HEK293 (cell line): ENCODE results near the gene SLC35B3.

Experiments used
- CTCF ChIA-PET: fragments of 350-600 bp; formaldehyde crosslinking; extraction: SDS; loops from one replicate; lab custom pipeline; 2021; ENCODE audit warnings: antibody characterized with exemption; lab: Yijun Ruan, JAX
- POLR2A ChIA-PET: fragments of 300-600 bp; formaldehyde crosslinking; extraction: SDS; loops from one replicate; lab custom pipeline; 2020; ENCODE audit warnings: antibody characterized with exemption, inconsistent platforms; lab: Yijun Ruan, JAX
- H3K27ac ChIP-seq: fragments of 200-500 bp; sonication (Bioruptor generic); 2 replicates; pipeline ENCODE4 v1.5.1; 2014; ENCODE audit warnings: low read depth, low read length, control low read depth, inconsistent platforms; ENCODE audit errors: extremely low read depth
- H3K36me3 ChIP-seq, 2 experiments: fragments of 200-500 bp in 1 of 2; sonication (Bioruptor generic) in 1 of 2; 1 replicate in 1 of 2; 2 replicates in 1 of 2; pipeline ENCODE4 v1.5.1; 2014 to 2017; ENCODE audit warnings: inconsistent platforms in 2 of 2, low read length in 2 of 2; ENCODE audit not compliant: control insufficient read depth in 2 of 2, insufficient read depth in 1 of 2
- H3K4me1 ChIP-seq: fragments of 200-500 bp; sonication (Bioruptor generic); 2 replicates; pipeline ENCODE4 v1.5.1; 2014; ENCODE audit warnings: mild to moderate bottlenecking, low read length, inconsistent platforms; ENCODE audit not compliant: control insufficient read depth, insufficient read depth
- H3K4me3 ChIP-seq: 2 replicates; pipeline ENCODE4 v1.5.1; 2011; ENCODE audit warnings: low read depth, mild to moderate bottlenecking, control low read depth, low read length, moderate library complexity
- H3K9me3 ChIP-seq: fragments of 200-500 bp; sonication (Bioruptor generic); 2 replicates; pipeline ENCODE4 v1.5.1; 2014; ENCODE audit warnings: low read depth, low read length, inconsistent platforms; ENCODE audit not compliant: control insufficient read depth, insufficient read depth
- GLI2 ChIP-seq: fragments of 450-650 bp; formaldehyde crosslinking; IDR thresholded peaks from 2 replicates; pipeline ENCODE4; 2017; ENCODE audit warnings: missing biosample characterization, missing genetic modification characterization, low read depth, borderline replicate concordance
- GLIS2 ChIP-seq: fragments of 450-650 bp; formaldehyde crosslinking; IDR thresholded peaks from 2 replicates; pipeline ENCODE4 v1.5.1; 2016; ENCODE audit warnings: missing biosample characterization, missing genetic modification characterization
- ZBTB17 ChIP-seq: fragments of 450-650 bp; formaldehyde crosslinking; IDR thresholded peaks from 2 replicates; pipeline ENCODE4 v1.5.1; 2016; ENCODE audit warnings: missing biosample characterization, missing genetic modification characterization
- ZNF114 ChIP-seq: fragments of 450-650 bp; formaldehyde crosslinking; IDR thresholded peaks from 2 replicates; pipeline ENCODE4 v1.5.0; 2017; ENCODE audit warnings: missing biosample characterization, missing genetic modification characterization
- ZNF133 ChIP-seq: fragments of 450-650 bp; formaldehyde crosslinking; IDR thresholded peaks from 2 replicates; pipeline ENCODE4 v1.5.1; 2016; ENCODE audit warnings: missing biosample characterization, missing genetic modification characterization
- ZNF555 ChIP-seq: fragments of 450-650 bp; formaldehyde crosslinking; conservative IDR thresholded peaks from 2 replicates; pipeline ENCODE4 v1.5.1; 2017; ENCODE audit warnings: missing biosample characterization, mild to moderate bottlenecking, missing genetic modification characterization, inconsistent platforms
- ZNF571 ChIP-seq: fragments of 450-650 bp; formaldehyde crosslinking; IDR thresholded peaks from 2 replicates; pipeline ENCODE4 v1.5.0; 2017; ENCODE audit warnings: missing biosample characterization, missing genetic modification characterization
- ZNF76 ChIP-seq: fragments of 450-650 bp; formaldehyde crosslinking; IDR thresholded peaks from 2 replicates; pipeline ENCODE4; 2016; ENCODE audit warnings: low read depth, missing biosample characterization, missing genetic modification characterization, borderline replicate concordance
- ZNF785 ChIP-seq: fragments of 450-650 bp; formaldehyde crosslinking; IDR thresholded peaks from 2 replicates; pipeline ENCODE4 v1.5.1; 2016; ENCODE audit warnings: missing biosample characterization, missing genetic modification characterization
- ZNF843 ChIP-seq: fragments of 450-650 bp; formaldehyde crosslinking; IDR thresholded peaks from 2 replicates; pipeline ENCODE4 v1.5.1; 2016; ENCODE audit warnings: missing biosample characterization, missing genetic modification characterization
- TF ChIP-seq, protein P1 (sequence below): fragments of 450-650 bp; formaldehyde crosslinking; IDR thresholded peaks from 2 replicates; pipeline ENCODE4 v1.5.1; 2016; ENCODE audit warnings: missing biosample characterization, missing genetic modification characterization, low read depth
- TF ChIP-seq, protein P2 (sequence below): fragments of 450-650 bp; formaldehyde crosslinking; IDR thresholded peaks from 2 replicates; pipeline ENCODE4 v1.5.1; 2016; ENCODE audit warnings: missing biosample characterization, missing genetic modification characterization
- TF ChIP-seq, protein P3 (sequence below): fragments of 450-650 bp; formaldehyde crosslinking; IDR thresholded peaks from 2 replicates; pipeline ENCODE4 v1.5.0; 2017; ENCODE audit warnings: missing biosample characterization, missing genetic modification characterization, borderline replicate concordance
- TF ChIP-seq, protein P4 (sequence below): fragments of 450-650 bp; formaldehyde crosslinking; IDR thresholded peaks from 2 replicates; pipeline ENCODE4 v1.5.1; 2016; ENCODE audit warnings: missing biosample characterization, missing genetic modification characterization
- TF ChIP-seq, protein P5 (sequence below): fragments of 450-650 bp; formaldehyde crosslinking; IDR thresholded peaks from 2 replicates; pipeline ENCODE4 v1.5.1; 2016; ENCODE audit warnings: missing biosample characterization, missing genetic modification characterization, low read depth

The SLC35B3 gene

DNA sequence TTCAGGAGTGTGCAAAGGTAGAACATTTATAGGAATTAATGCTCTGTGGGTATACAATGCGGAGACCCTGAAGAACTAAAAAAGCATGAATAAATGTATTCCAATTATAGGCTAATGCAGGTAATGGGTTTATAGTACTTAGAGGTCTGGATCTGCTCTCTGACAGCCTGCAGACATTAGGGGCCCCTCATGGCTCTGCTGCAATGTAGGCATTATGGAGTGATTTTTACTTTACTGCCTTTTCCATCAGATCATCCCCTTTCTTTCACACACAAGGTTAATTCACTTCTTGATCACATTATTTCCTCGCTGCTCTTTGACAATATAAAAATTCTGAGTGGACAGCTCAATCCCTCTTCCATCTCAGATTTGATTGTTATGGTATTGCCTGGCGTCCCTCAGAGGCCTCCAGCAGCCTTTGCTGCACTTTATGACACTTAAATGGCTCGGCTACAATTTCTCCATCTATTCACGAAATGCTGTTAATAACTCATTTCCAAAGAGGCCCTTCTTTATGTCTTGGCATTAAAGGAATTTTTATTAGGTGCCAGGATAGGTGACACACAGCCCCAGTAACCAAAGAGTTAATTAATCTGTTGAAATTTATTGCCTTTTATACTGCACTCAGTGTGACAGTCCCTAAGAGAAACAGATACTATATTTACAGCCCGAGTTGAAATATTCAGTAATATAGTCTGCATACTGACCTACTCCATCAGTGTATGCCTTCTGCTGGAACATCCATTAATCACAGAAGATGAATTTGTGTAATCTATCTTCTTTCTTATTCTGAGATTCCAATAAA is 33.4 kb upstream of the SLC35B3 start:
- no peaks in the 10 kb centered on the region for H3K36me3 ChIP-seq
- H3K4me3 ChIP-seq = no peak overlapping the region
- H3K4me1 ChIP-seq = no peaks in the 10 kb centered on the region
- TF ChIP-seq ZNF114 (tag by site-specific recombination) (no peak), GLIS2 (tag by site-specific recombination) (no peak), ZNF76 (no peak), ZNF555 (tag by site-specific recombination) (no peak), ZBTB17 (tag by site-specific recombination) (no peak), ZNF785 (tag by site-specific recombination) (no peak), ZNF571 (tag by site-specific recombination) (no peak), ZNF843 (tag by site-specific recombination) (no peak), ZNF133 (tag by site-specific recombination) (no peak), GLI2 (no peak)
- TF ChIP-seq, protein P1, sequence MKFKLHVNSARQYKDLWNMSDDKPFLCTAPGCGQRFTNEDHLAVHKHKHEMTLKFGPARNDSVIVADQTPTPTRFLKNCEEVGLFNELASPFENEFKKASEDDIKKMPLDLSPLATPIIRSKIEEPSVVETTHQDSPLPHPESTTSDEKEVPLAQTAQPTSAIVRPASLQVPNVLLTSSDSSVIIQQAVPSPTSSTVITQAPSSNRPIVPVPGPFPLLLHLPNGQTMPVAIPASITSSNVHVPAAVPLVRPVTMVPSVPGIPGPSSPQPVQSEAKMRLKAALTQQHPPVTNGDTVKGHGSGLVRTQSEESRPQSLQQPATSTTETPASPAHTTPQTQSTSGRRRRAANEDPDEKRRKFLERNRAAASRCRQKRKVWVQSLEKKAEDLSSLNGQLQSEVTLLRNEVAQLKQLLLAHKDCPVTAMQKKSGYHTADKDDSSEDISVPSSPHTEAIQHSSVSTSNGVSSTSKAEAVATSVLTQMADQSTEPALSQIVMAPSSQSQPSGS = no peak
- TF ChIP-seq, protein P2, sequence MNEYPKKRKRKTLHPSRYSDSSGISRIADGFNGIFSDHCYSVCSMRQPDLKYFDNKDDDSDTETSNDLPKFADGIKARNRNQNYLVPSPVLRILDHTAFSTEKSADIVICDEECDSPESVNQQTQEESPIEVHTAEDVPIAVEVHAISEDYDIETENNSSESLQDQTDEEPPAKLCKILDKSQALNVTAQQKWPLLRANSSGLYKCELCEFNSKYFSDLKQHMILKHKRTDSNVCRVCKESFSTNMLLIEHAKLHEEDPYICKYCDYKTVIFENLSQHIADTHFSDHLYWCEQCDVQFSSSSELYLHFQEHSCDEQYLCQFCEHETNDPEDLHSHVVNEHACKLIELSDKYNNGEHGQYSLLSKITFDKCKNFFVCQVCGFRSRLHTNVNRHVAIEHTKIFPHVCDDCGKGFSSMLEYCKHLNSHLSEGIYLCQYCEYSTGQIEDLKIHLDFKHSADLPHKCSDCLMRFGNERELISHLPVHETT (tag by site-specific recombination) = no peak
- TF ChIP-seq, protein P3, sequence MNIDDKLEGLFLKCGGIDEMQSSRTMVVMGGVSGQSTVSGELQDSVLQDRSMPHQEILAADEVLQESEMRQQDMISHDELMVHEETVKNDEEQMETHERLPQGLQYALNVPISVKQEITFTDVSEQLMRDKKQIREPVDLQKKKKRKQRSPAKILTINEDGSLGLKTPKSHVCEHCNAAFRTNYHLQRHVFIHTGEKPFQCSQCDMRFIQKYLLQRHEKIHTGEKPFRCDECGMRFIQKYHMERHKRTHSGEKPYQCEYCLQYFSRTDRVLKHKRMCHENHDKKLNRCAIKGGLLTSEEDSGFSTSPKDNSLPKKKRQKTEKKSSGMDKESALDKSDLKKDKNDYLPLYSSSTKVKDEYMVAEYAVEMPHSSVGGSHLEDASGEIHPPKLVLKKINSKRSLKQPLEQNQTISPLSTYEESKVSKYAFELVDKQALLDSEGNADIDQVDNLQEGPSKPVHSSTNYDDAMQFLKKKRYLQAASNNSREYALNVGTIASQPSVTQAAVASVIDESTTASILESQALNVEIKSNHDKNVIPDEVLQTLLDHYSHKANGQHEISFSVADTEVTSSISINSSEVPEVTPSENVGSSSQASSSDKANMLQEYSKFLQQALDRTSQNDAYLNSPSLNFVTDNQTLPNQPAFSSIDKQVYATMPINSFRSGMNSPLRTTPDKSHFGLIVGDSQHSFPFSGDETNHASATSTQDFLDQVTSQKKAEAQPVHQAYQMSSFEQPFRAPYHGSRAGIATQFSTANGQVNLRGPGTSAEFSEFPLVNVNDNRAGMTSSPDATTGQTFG (tag by site-specific recombination) = no peak
- TF ChIP-seq, protein P4, sequence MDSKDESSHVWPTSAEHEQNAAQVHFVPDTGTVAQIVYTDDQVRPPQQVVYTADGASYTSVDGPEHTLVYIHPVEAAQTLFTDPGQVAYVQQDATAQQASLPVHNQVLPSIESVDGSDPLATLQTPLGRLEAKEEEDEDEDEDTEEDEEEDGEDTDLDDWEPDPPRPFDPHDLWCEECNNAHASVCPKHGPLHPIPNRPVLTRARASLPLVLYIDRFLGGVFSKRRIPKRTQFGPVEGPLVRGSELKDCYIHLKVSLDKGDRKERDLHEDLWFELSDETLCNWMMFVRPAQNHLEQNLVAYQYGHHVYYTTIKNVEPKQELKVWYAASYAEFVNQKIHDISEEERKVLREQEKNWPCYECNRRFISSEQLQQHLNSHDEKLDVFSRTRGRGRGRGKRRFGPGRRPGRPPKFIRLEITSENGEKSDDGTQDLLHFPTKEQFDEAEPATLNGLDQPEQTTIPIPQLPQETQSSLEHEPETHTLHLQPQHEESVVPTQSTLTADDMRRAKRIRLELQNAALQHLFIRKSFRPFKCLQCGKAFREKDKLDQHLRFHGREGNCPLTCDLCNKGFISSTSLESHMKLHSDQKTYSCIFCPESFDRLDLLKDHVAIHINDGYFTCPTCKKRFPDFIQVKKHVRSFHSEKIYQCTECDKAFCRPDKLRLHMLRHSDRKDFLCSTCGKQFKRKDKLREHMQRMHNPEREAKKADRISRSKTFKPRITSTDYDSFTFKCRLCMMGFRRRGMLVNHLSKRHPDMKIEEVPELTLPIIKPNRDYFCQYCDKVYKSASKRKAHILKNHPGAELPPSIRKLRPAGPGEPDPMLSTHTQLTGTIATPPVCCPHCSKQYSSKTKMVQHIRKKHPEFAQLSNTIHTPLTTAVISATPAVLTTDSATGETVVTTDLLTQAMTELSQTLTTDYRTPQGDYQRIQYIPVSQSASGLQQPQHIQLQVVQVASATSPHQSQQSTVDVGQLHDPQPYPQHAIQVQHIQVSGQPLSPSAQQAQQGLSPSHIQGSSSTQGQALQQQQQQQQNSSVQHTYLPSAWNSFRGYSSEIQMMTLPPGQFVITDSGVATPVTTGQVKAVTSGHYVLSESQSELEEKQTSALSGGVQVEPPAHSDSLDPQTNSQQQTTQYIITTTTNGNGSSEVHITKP = no peak
- TF ChIP-seq, protein P5, sequence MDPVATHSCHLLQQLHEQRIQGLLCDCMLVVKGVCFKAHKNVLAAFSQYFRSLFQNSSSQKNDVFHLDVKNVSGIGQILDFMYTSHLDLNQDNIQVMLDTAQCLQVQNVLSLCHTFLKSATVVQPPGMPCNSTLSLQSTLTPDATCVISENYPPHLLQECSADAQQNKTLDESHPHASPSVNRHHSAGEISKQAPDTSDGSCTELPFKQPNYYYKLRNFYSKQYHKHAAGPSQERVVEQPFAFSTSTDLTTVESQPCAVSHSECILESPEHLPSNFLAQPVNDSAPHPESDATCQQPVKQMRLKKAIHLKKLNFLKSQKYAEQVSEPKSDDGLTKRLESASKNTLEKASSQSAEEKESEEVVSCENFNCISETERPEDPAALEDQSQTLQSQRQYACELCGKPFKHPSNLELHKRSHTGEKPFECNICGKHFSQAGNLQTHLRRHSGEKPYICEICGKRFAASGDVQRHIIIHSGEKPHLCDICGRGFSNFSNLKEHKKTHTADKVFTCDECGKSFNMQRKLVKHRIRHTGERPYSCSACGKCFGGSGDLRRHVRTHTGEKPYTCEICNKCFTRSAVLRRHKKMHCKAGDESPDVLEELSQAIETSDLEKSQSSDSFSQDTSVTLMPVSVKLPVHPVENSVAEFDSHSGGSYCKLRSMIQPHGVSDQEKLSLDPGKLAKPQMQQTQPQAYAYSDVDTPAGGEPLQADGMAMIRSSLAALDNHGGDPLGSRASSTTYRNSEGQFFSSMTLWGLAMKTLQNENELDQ (tag by site-specific recombination) = no peak
- H3K27ac ChIP-seq = no peak overlapping the region
- no peaks in the 10 kb centered on the region for H3K9me3 ChIP-seq
- ChIA-PET CTCF (interaction anchor here (0.6 to 0.7 kb wide), 2 partner anchors 11 to 1966 kb away, joined by 3 to 5 read pairs; no protein-coding TSS in a partner anchor), POLR2A (no interaction called here)
